ENCODE measurements around the gene ANKRD53.

Gene ANKRD53

GRCh38 chr2:70977605-70978205 is 725 bp upstream of the ANKRD53 start:
- Histone ChIP-seq H3K36me3 (ENCODE audit: insufficient read depth, low read length) (no peaks in the 10 kb centered on the region), H3K9me3 (ENCODE audit: low read length) (no peaks in the 10 kb centered on the region), H3K27ac (ENCODE audit: low read depth, low read length) (peak overlapping the region; percentile 82), H3K27me3 (ENCODE audit: control insufficient read depth in 1 of 2, insufficient read depth in 2 of 2, low read length in 2 of 2) (no peaks in the 10 kb centered on the region), H3K9ac (ENCODE audit: low read length) (peak overlapping the region; percentile 71), H3K4me3 (ENCODE audit: low read depth in 1 of 2, low read length in 2 of 2) (peak overlapping the region in 1 of 2 donors; percentile 87), H3K4me1 (ENCODE audit: insufficient read depth, low read length) (peaks cover 16% of the 10 kb centered on the region)

- H3K9ac ChIP-seq (ENCODE audit: low read length), result no peak overlapping the region
- H3K36me3 ChIP-seq (ENCODE audit: insufficient read depth, low read length), result peaks cover 6% of the 10 kb centered on the region
- peak overlapping the region; percentile 58 to 63 for H3K4me3 ChIP-seq (ENCODE audit: low read depth in 1 of 2, low read length in 2 of 2)
- H3K27ac ChIP-seq (ENCODE audit: low read depth, low read length), result peak overlapping the region; percentile 74
- no peaks in the 10 kb centered on the region for H3K27me3 ChIP-seq (ENCODE audit: control insufficient read depth in 1 of 2, insufficient read depth in 2 of 2, low read length in 2 of 2)
- H3K9me3 ChIP-seq (ENCODE audit: low read length), result no peaks in the 10 kb centered on the region
- H3K4me1 ChIP-seq (ENCODE audit: insufficient read depth, low read length), result peaks cover 16% of the 10 kb centered on the region
Measured at GRCh38 chr2:70979180-70979488, 704 bp downstream of the ANKRD53 start.

- Histone ChIP-seq H3K9ac (ENCODE audit: low read length) (no peak overlapping the region), H3K4me1 (ENCODE audit: insufficient read depth, low read length) (peaks cover 16% of the 10 kb centered on the region), H3K27me3 (ENCODE audit: control insufficient read depth in 1 of 2, insufficient read depth in 2 of 2, low read length in 2 of 2) (no peaks in the 10 kb centered on the region), H3K9me3 (ENCODE audit: low read length) (no peaks in the 10 kb centered on the region), H3K4me3 (ENCODE audit: low read depth in 1 of 2, low read length in 2 of 2) (no peak overlapping the region), H3K36me3 (ENCODE audit: insufficient read depth, low read length) (peaks cover 9% of the 10 kb centered on the region), H3K27ac (ENCODE audit: low read depth, low read length) (peak overlapping the region; percentile 74)
Measured at GRCh38 chr2:70979626-70980025, 1.2 kb downstream of the ANKRD53 start.

GRCh38 chr2:70981421-70981820 is 3.0 kb downstream of the ANKRD53 start:
- Histone ChIP-seq H3K9ac (ENCODE audit: low read length) (no peak overlapping the region), H3K4me1 (ENCODE audit: insufficient read depth, low read length) (peaks cover 14% of the 10 kb centered on the region), H3K27ac (ENCODE audit: low read depth, low read length) (no peak overlapping the region), H3K9me3 (ENCODE audit: low read length) (no peaks in the 10 kb centered on the region), H3K36me3 (ENCODE audit: insufficient read depth, low read length) (peaks cover 20% of the 10 kb centered on the region), H3K27me3 (ENCODE audit: control insufficient read depth in 1 of 2, insufficient read depth in 2 of 2, low read length in 2 of 2) (no peaks in the 10 kb centered on the region), H3K4me3 (ENCODE audit: low read depth in 1 of 2, low read length in 2 of 2) (no peak overlapping the region)

- Histone ChIP-seq H3K4me1 (ENCODE audit: insufficient read depth, low read length) (peaks cover 10% of the 10 kb centered on the region), H3K4me3 (ENCODE audit: low read depth in 1 of 2, low read length in 2 of 2) (no peak overlapping the region), H3K27ac (ENCODE audit: low read depth, low read length) (no peak overlapping the region), H3K9ac (ENCODE audit: low read length) (no peak overlapping the region), H3K36me3 (ENCODE audit: insufficient read depth, low read length) (peaks cover 28% of the 10 kb centered on the region), H3K27me3 (ENCODE audit: control insufficient read depth in 1 of 2, insufficient read depth in 2 of 2, low read length in 2 of 2) (no peaks in the 10 kb centered on the region), H3K9me3 (ENCODE audit: low read length) (no peaks in the 10 kb centered on the region)
Measured at GRCh38 chr2:70981866-70982810, 3.7 kb downstream of the ANKRD53 start.

- no peaks in the 10 kb centered on the region for H3K9me3 ChIP-seq (ENCODE audit: low read length)
- H3K27me3 ChIP-seq (ENCODE audit: control insufficient read depth in 1 of 2, insufficient read depth in 2 of 2, low read length in 2 of 2), result no peaks in the 10 kb centered on the region
- no peak overlapping the region for H3K4me3 ChIP-seq (ENCODE audit: low read depth in 1 of 2, low read length in 2 of 2)
- H3K9ac ChIP-seq (ENCODE audit: low read length), result no peak overlapping the region
- no peak overlapping the region for H3K27ac ChIP-seq (ENCODE audit: low read depth, low read length)
- H3K36me3 ChIP-seq (ENCODE audit: insufficient read depth, low read length), result peaks cover 36% of the 10 kb centered on the region
- peaks cover 4% of the 10 kb centered on the region for H3K4me1 ChIP-seq (ENCODE audit: insufficient read depth, low read length)
Measured at GRCh38 chr2:70982971-70983370, 4.5 kb downstream of the ANKRD53 start.

GRCh38 chr2:70983506-70984227 is 5.2 kb downstream of the ANKRD53 start:
- H3K27me3 ChIP-seq (ENCODE audit: control insufficient read depth in 1 of 2, insufficient read depth in 2 of 2, low read length in 2 of 2), result no peaks in the 10 kb centered on the region
- no peaks in the 10 kb centered on the region for H3K9me3 ChIP-seq (ENCODE audit: low read length)
- H3K36me3 ChIP-seq (ENCODE audit: insufficient read depth, low read length), result peaks cover 43% of the 10 kb centered on the region
- no peak overlapping the region for H3K9ac ChIP-seq (ENCODE audit: low read length)
- no peak overlapping the region for H3K4me3 ChIP-seq (ENCODE audit: low read depth in 1 of 2, low read length in 2 of 2)
- H3K27ac ChIP-seq (ENCODE audit: low read depth, low read length), result no peak overlapping the region
- no peaks in the 10 kb centered on the region for H3K4me1 ChIP-seq (ENCODE audit: insufficient read depth, low read length)

- H3K9me3 ChIP-seq (ENCODE audit: low read length), result no peaks in the 10 kb centered on the region
- H3K9ac ChIP-seq (ENCODE audit: low read length), result no peak overlapping the region
- no peak overlapping the region for H3K4me3 ChIP-seq (ENCODE audit: low read depth in 1 of 2, low read length in 2 of 2)
- H3K36me3 ChIP-seq (ENCODE audit: insufficient read depth, low read length), result peaks cover 48% of the 10 kb centered on the region
- H3K27ac ChIP-seq (ENCODE audit: low read depth, low read length), result no peak overlapping the region
- no peaks in the 10 kb centered on the region for H3K27me3 ChIP-seq (ENCODE audit: control insufficient read depth in 1 of 2, insufficient read depth in 2 of 2, low read length in 2 of 2)
- H3K4me1 ChIP-seq (ENCODE audit: insufficient read depth, low read length), result no peaks in the 10 kb centered on the region
Measured at GRCh38 chr2:70984228-70984575, 5.8 kb downstream of the ANKRD53 start.

- Histone ChIP-seq H3K4me1 (ENCODE audit: insufficient read depth, low read length) (no peaks in the 10 kb centered on the region), H3K4me3 (ENCODE audit: low read depth in 1 of 2, low read length in 2 of 2) (no peak overlapping the region), H3K27me3 (ENCODE audit: control insufficient read depth in 1 of 2, insufficient read depth in 2 of 2, low read length in 2 of 2) (no peaks in the 10 kb centered on the region), H3K9ac (ENCODE audit: low read length) (no peak overlapping the region), H3K9me3 (ENCODE audit: low read length) (no peaks in the 10 kb centered on the region), H3K36me3 (ENCODE audit: insufficient read depth, low read length) (peaks cover 53% of the 10 kb centered on the region), H3K27ac (ENCODE audit: low read depth, low read length) (no peak overlapping the region)
Measured at GRCh38 chr2:70984576-70985282, 6.3 kb downstream of the ANKRD53 start.

GRCh38 chr2:70985283-70985688 is 6.9 kb downstream of the ANKRD53 start:
- H3K9me3 ChIP-seq (ENCODE audit: low read length), result no peaks in the 10 kb centered on the region
- no peaks in the 10 kb centered on the region for H3K27me3 ChIP-seq (ENCODE audit: control insufficient read depth in 1 of 2, insufficient read depth in 2 of 2, low read length in 2 of 2)
- peaks cover 55% of the 10 kb centered on the region for H3K36me3 ChIP-seq (ENCODE audit: insufficient read depth, low read length)
- no peak overlapping the region for H3K27ac ChIP-seq (ENCODE audit: low read depth, low read length)
- no peak overlapping the region for H3K9ac ChIP-seq (ENCODE audit: low read length)
- no peaks in the 10 kb centered on the region for H3K4me1 ChIP-seq (ENCODE audit: insufficient read depth, low read length)
- no peak overlapping the region for H3K4me3 ChIP-seq (ENCODE audit: low read depth in 1 of 2, low read length in 2 of 2)

GRCh38 chr2:70985956-70986355 is 7.5 kb downstream of the ANKRD53 start:
- Histone ChIP-seq H3K36me3 (ENCODE audit: insufficient read depth, low read length) (peaks cover 62% of the 10 kb centered on the region), H3K9ac (ENCODE audit: low read length) (no peak overlapping the region), H3K4me1 (ENCODE audit: insufficient read depth, low read length) (no peaks in the 10 kb centered on the region), H3K27me3 (ENCODE audit: control insufficient read depth in 1 of 2, insufficient read depth in 2 of 2, low read length in 2 of 2) (no peaks in the 10 kb centered on the region), H3K9me3 (ENCODE audit: low read length) (no peaks in the 10 kb centered on the region), H3K27ac (ENCODE audit: low read depth, low read length) (no peak overlapping the region), H3K4me3 (ENCODE audit: low read depth in 1 of 2, low read length in 2 of 2) (no peak overlapping the region)

Measured in muscle layer of colon (tissue), 2 donors.